ENCODE results near the gene NAALADL2. TPM values are rescaled to one million over a fixed set of nuclear protein-coding genes. Genes with fewer than 3 reads are reported as not detected.

Gene NAALADL2
- total RNA-seq, 1 experiment from 2014 or later: not detected

GRCh38 chr3:175646865-175647264 lies 787.7 kb downstream of the NAALADL2 start:
- no peak overlapping the region for H3K9ac ChIP-seq (ENCODE audit: low read length)
- no peaks in the 10 kb centered on the region for H3K4me1 ChIP-seq (ENCODE audit: low read length)
- no peak overlapping the region for H3K27ac ChIP-seq (ENCODE audit: low read length)
- no peaks in the 10 kb centered on the region for H4K20me1 ChIP-seq (ENCODE audit: insufficient read depth, low read depth, low read length)
- peaks cover 23% of the 10 kb centered on the region for H3K9me3 ChIP-seq (ENCODE audit: low read length)
- DNase-seq: no peak
- peaks cover 4% of the 10 kb centered on the region; the same call in 1 of the 2 replicates for H3K9me2 ChIP-seq (replicated peaks; ENCODE audit: insufficient read depth, low read length)
- H3K79me2 ChIP-seq (ENCODE audit: low read length): no peaks in the 10 kb centered on the region
- no peak overlapping the region for H2AFZ ChIP-seq (ENCODE audit: low read length)
- no peaks in the 10 kb centered on the region for H3K27me3 ChIP-seq (ENCODE audit: low read length)
- H3K4me2 ChIP-seq (ENCODE audit: low read depth, low read length, poor library complexity, severe bottlenecking): no peak overlapping the region
- no peaks in the 10 kb centered on the region for H3K36me3 ChIP-seq (ENCODE audit: insufficient read depth, low read length)
- no peak overlapping the region for H3K4me3 ChIP-seq (ENCODE audit: low read length)

- H3K36me3 ChIP-seq (ENCODE audit: insufficient read depth, low read length): no peaks in the 10 kb centered on the region
- H3K4me2 ChIP-seq (ENCODE audit: low read depth, low read length, poor library complexity, severe bottlenecking): no peak overlapping the region
- DNase-seq: no peak
- no peaks in the 10 kb centered on the region for H3K79me2 ChIP-seq (ENCODE audit: low read length)
- H3K27me3 ChIP-seq (ENCODE audit: low read length): no peaks in the 10 kb centered on the region
- no peak overlapping the region for H3K27ac ChIP-seq (ENCODE audit: low read length)
- H3K4me3 ChIP-seq (ENCODE audit: low read length): no peak overlapping the region
- no peak overlapping the region for H3K9ac ChIP-seq (ENCODE audit: low read length)
- H3K4me1 ChIP-seq (ENCODE audit: low read length): no peaks in the 10 kb centered on the region
- peaks cover 12% of the 10 kb centered on the region for H3K9me3 ChIP-seq (ENCODE audit: low read length)
- H3K9me2 ChIP-seq (replicated peaks; ENCODE audit: insufficient read depth, low read length): peaks cover 4% of the 10 kb centered on the region; the same call in 1 of the 2 replicates
- no peak overlapping the region for H2AFZ ChIP-seq (ENCODE audit: low read length)
- no peaks in the 10 kb centered on the region for H4K20me1 ChIP-seq (ENCODE audit: insufficient read depth, low read depth, low read length)
Measured at GRCh38 chr3:175648899-175649298, 789.8 kb downstream of the NAALADL2 start.

- Histone ChIP-seq H3K9me3 (ENCODE audit: low read length) (peaks cover 11% of the 10 kb centered on the region), H3K9me2 (replicated peaks; ENCODE audit: insufficient read depth, low read length) (peaks cover 4% of the 10 kb centered on the region; the same call in 1 of the 2 replicates), H3K9ac (ENCODE audit: low read length) (no peak overlapping the region), H4K20me1 (ENCODE audit: insufficient read depth, low read depth, low read length) (no peaks in the 10 kb centered on the region), H3K27me3 (ENCODE audit: low read length) (no peaks in the 10 kb centered on the region), H3K36me3 (ENCODE audit: insufficient read depth, low read length) (no peaks in the 10 kb centered on the region), H3K4me3 (ENCODE audit: low read length) (no peak overlapping the region), H3K4me1 (ENCODE audit: low read length) (no peaks in the 10 kb centered on the region), H3K79me2 (ENCODE audit: low read length) (no peaks in the 10 kb centered on the region), H2AFZ (ENCODE audit: low read length) (no peak overlapping the region), H3K27ac (ENCODE audit: low read length) (no peak overlapping the region), H3K4me2 (ENCODE audit: low read depth, low read length, poor library complexity, severe bottlenecking) (no peak overlapping the region)
- DNase-seq: no peak
Measured at GRCh38 chr3:175651716-175652115, 792.6 kb downstream of the NAALADL2 start.

- Histone ChIP-seq H3K36me3 (ENCODE audit: insufficient read depth, low read length) (no peaks in the 10 kb centered on the region), H3K4me2 (ENCODE audit: low read depth, low read length, poor library complexity, severe bottlenecking) (no peak overlapping the region), H3K4me1 (ENCODE audit: low read length) (no peaks in the 10 kb centered on the region), H3K9me2 (replicated peaks; ENCODE audit: insufficient read depth, low read length) (peaks cover 4% of the 10 kb centered on the region; the same call in 1 of the 2 replicates), H3K27me3 (ENCODE audit: low read length) (no peaks in the 10 kb centered on the region), H3K4me3 (ENCODE audit: low read length) (no peak overlapping the region), H3K27ac (ENCODE audit: low read length) (no peak overlapping the region), H4K20me1 (ENCODE audit: insufficient read depth, low read depth, low read length) (no peaks in the 10 kb centered on the region), H3K9me3 (ENCODE audit: low read length) (0 out of 2 replicates have a peak, but pooled peaks cover 5% of the 10 kb centered on the region), H3K9ac (ENCODE audit: low read length) (no peak overlapping the region), H3K79me2 (ENCODE audit: low read length) (no peaks in the 10 kb centered on the region), H2AFZ (ENCODE audit: low read length) (no peak overlapping the region)
- no peak for DNase-seq
Measured at GRCh38 chr3:175655351-175655750, 796.2 kb downstream of the NAALADL2 start.

GRCh38 chr3:175656461-175656860 lies 797.3 kb downstream of the NAALADL2 start:
- no peak overlapping the region for H3K27ac ChIP-seq (ENCODE audit: low read length)
- no peak overlapping the region for H3K4me3 ChIP-seq (ENCODE audit: low read length)
- no peaks in the 10 kb centered on the region for H3K79me2 ChIP-seq (ENCODE audit: low read length)
- no peaks in the 10 kb centered on the region for H3K4me1 ChIP-seq (ENCODE audit: low read length)
- no peak overlapping the region for H3K9ac ChIP-seq (ENCODE audit: low read length)
- no peak for DNase-seq
- H3K9me3 ChIP-seq (ENCODE audit: low read length): 0 out of 2 replicates have a peak, but pooled peaks cover 5% of the 10 kb centered on the region
- H3K36me3 ChIP-seq (ENCODE audit: insufficient read depth, low read length): no peaks in the 10 kb centered on the region
- H3K27me3 ChIP-seq (ENCODE audit: low read length): no peaks in the 10 kb centered on the region
- H3K9me2 ChIP-seq (replicated peaks; ENCODE audit: insufficient read depth, low read length): no peaks in the 10 kb centered on the region
- H3K4me2 ChIP-seq (ENCODE audit: low read depth, low read length, poor library complexity, severe bottlenecking): no peak overlapping the region
- no peaks in the 10 kb centered on the region for H4K20me1 ChIP-seq (ENCODE audit: insufficient read depth, low read depth, low read length)
- no peak overlapping the region for H2AFZ ChIP-seq (ENCODE audit: low read length)

GRCh38 chr3:175659670-175660350 lies 800.7 kb downstream of the NAALADL2 start:
- Histone ChIP-seq H3K9ac (ENCODE audit: low read length) (no peak overlapping the region), H3K27me3 (ENCODE audit: low read length) (no peaks in the 10 kb centered on the region), H3K36me3 (ENCODE audit: insufficient read depth, low read length) (no peaks in the 10 kb centered on the region), H3K4me3 (ENCODE audit: low read length) (no peak overlapping the region), H3K27ac (ENCODE audit: low read length) (no peak overlapping the region), H3K9me2 (replicated peaks; ENCODE audit: insufficient read depth, low read length) (no peaks in the 10 kb centered on the region), H4K20me1 (ENCODE audit: insufficient read depth, low read depth, low read length) (no peaks in the 10 kb centered on the region), H3K79me2 (ENCODE audit: low read length) (no peaks in the 10 kb centered on the region), H2AFZ (ENCODE audit: low read length) (no peak overlapping the region), H3K4me1 (ENCODE audit: low read length) (no peaks in the 10 kb centered on the region), H3K9me3 (ENCODE audit: low read length) (peaks cover 19% of the 10 kb centered on the region), H3K4me2 (ENCODE audit: low read depth, low read length, poor library complexity, severe bottlenecking) (no peak overlapping the region)
- DNase-seq: no peak

GRCh38 chr3:175662815-175663214 lies 803.7 kb downstream of the NAALADL2 start:
- H3K9ac ChIP-seq (ENCODE audit: low read length): no peak overlapping the region
- H3K4me3 ChIP-seq (ENCODE audit: low read length): no peak overlapping the region
- H2AFZ ChIP-seq (ENCODE audit: low read length): no peak overlapping the region
- H4K20me1 ChIP-seq (ENCODE audit: insufficient read depth, low read depth, low read length): no peaks in the 10 kb centered on the region
- H3K4me1 ChIP-seq (ENCODE audit: low read length): no peaks in the 10 kb centered on the region
- H3K36me3 ChIP-seq (ENCODE audit: insufficient read depth, low read length): no peaks in the 10 kb centered on the region
- DNase-seq: no peak
- H3K27ac ChIP-seq (ENCODE audit: low read length): no peak overlapping the region
- H3K9me2 ChIP-seq (replicated peaks; ENCODE audit: insufficient read depth, low read length): no peaks in the 10 kb centered on the region
- H3K79me2 ChIP-seq (ENCODE audit: low read length): no peaks in the 10 kb centered on the region
- no peak overlapping the region for H3K4me2 ChIP-seq (ENCODE audit: low read depth, low read length, poor library complexity, severe bottlenecking)
- H3K9me3 ChIP-seq (ENCODE audit: low read length): peaks cover 29% of the 10 kb centered on the region
- H3K27me3 ChIP-seq (ENCODE audit: low read length): no peaks in the 10 kb centered on the region

- no peak overlapping the region for H3K4me2 ChIP-seq (ENCODE audit: low read depth, low read length, poor library complexity, severe bottlenecking)
- H3K4me3 ChIP-seq (ENCODE audit: low read length): no peak overlapping the region
- no peaks in the 10 kb centered on the region for H4K20me1 ChIP-seq (ENCODE audit: insufficient read depth, low read depth, low read length)
- no peaks in the 10 kb centered on the region for H3K36me3 ChIP-seq (ENCODE audit: insufficient read depth, low read length)
- no peak overlapping the region for H2AFZ ChIP-seq (ENCODE audit: low read length)
- H3K27me3 ChIP-seq (ENCODE audit: low read length): no peaks in the 10 kb centered on the region
- no peak overlapping the region for H3K9ac ChIP-seq (ENCODE audit: low read length)
- H3K27ac ChIP-seq (ENCODE audit: low read length): no peak overlapping the region
- H3K4me1 ChIP-seq (ENCODE audit: low read length): no peaks in the 10 kb centered on the region
- H3K9me2 ChIP-seq (replicated peaks; ENCODE audit: insufficient read depth, low read length): no peaks in the 10 kb centered on the region
- no peak for DNase-seq
- peaks cover 28% of the 10 kb centered on the region for H3K9me3 ChIP-seq (ENCODE audit: low read length)
- no peaks in the 10 kb centered on the region for H3K79me2 ChIP-seq (ENCODE audit: low read length)
Measured at GRCh38 chr3:175664911-175665310, 805.8 kb downstream of the NAALADL2 start.
